Progenitor cell of endocrine pancreas (in vitro differentiated cells): Measurements from ENCODE around the gene KDM3B. TPM values are rescaled to one million over a fixed set of nuclear protein-coding genes. Genes with fewer than 3 reads are reported as not detected.

Source experiments
- DNase-seq: peaks from one replicate; pipeline ENCODE4 v3.0.0; 2021; ENCODE audit warnings: low spot score; ENCODE audit not compliant: unreplicated experiment
- H3K27ac Mint-ChIP-seq: 2 replicates; pipeline ENCODE4 v1.8.0; 2021; ENCODE audit warnings: mild to moderate bottlenecking, moderate library complexity, mixed read lengths
- H3K27me3 Mint-ChIP-seq: 2 replicates; pipeline ENCODE4 v1.8.0; 2021; ENCODE audit warnings: mixed read lengths
- H3K36me3 Mint-ChIP-seq: 2 replicates; pipeline ENCODE4 v1.8.0; 2022; ENCODE audit warnings: mixed read lengths; ENCODE audit not compliant: insufficient read depth
- H3K4me1 Mint-ChIP-seq: 2 replicates; pipeline ENCODE4 v1.8.0; 2021; ENCODE audit warnings: low read depth, mixed read lengths
- H3K4me3 Mint-ChIP-seq: 2 replicates; pipeline ENCODE4 v1.8.0; 2021; ENCODE audit warnings: low read depth, mild to moderate bottlenecking, moderate library complexity, mixed read lengths
- H3K9me3 Mint-ChIP-seq: 2 replicates; pipeline ENCODE4 v1.8.0; 2021; ENCODE audit warnings: low read depth, mixed read lengths
- total RNA-seq: library from RNA; stranded (reverse); gene quantifications from 2 replicates; pipeline ENCODE4 v1.2.1, GENCODE V29; 2021
- TF ChIP-seq, protein P1 (sequence below): fragments of 200-600 bp; sonication (generic); IDR thresholded peaks from one replicate; pipeline ENCODE4 v1.5.0; 2021; ENCODE audit warnings: antibody characterized with exemption, mild to moderate bottlenecking; ENCODE audit not compliant: unreplicated experiment

KDM3B gene
- total RNA-seq, 1 donor from 2014 or later: 126 TPM

- peaks cover 3% of the 10 kb centered on the region for H3K27me3 Mint-ChIP-seq
- H3K27ac Mint-ChIP-seq: no peak overlapping the region
- TF ChIP-seq, protein P1, sequence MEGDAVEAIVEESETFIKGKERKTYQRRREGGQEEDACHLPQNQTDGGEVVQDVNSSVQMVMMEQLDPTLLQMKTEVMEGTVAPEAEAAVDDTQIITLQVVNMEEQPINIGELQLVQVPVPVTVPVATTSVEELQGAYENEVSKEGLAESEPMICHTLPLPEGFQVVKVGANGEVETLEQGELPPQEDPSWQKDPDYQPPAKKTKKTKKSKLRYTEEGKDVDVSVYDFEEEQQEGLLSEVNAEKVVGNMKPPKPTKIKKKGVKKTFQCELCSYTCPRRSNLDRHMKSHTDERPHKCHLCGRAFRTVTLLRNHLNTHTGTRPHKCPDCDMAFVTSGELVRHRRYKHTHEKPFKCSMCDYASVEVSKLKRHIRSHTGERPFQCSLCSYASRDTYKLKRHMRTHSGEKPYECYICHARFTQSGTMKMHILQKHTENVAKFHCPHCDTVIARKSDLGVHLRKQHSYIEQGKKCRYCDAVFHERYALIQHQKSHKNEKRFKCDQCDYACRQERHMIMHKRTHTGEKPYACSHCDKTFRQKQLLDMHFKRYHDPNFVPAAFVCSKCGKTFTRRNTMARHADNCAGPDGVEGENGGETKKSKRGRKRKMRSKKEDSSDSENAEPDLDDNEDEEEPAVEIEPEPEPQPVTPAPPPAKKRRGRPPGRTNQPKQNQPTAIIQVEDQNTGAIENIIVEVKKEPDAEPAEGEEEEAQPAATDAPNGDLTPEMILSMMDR: no peak
- no peaks in the 10 kb centered on the region for H3K9me3 Mint-ChIP-seq
- H3K4me1 Mint-ChIP-seq: peaks cover 12% of the 10 kb centered on the region
- peaks cover 3% of the 10 kb centered on the region for H3K36me3 Mint-ChIP-seq
- H3K4me3 Mint-ChIP-seq: peak overlapping the region; percentile 80
- no peak for DNase-seq
These were observed 87.9 kb downstream of the KDM3B start for GRCh38 chr5:138440159-138441073.

- H3K9me3 Mint-ChIP-seq: no peaks in the 10 kb centered on the region
- no peak overlapping the region for H3K27ac Mint-ChIP-seq
- H3K4me3 Mint-ChIP-seq: no peak overlapping the region
- TF ChIP-seq, protein P1: no peak
- peaks cover 3% of the 10 kb centered on the region for H3K27me3 Mint-ChIP-seq
- peaks cover 12% of the 10 kb centered on the region for H3K4me1 Mint-ChIP-seq
- DNase-seq: no peak
- H3K36me3 Mint-ChIP-seq: no peaks in the 10 kb centered on the region
These were observed 88.7 kb downstream of the KDM3B start for GRCh38 chr5:138441221-138441620.

DNA sequence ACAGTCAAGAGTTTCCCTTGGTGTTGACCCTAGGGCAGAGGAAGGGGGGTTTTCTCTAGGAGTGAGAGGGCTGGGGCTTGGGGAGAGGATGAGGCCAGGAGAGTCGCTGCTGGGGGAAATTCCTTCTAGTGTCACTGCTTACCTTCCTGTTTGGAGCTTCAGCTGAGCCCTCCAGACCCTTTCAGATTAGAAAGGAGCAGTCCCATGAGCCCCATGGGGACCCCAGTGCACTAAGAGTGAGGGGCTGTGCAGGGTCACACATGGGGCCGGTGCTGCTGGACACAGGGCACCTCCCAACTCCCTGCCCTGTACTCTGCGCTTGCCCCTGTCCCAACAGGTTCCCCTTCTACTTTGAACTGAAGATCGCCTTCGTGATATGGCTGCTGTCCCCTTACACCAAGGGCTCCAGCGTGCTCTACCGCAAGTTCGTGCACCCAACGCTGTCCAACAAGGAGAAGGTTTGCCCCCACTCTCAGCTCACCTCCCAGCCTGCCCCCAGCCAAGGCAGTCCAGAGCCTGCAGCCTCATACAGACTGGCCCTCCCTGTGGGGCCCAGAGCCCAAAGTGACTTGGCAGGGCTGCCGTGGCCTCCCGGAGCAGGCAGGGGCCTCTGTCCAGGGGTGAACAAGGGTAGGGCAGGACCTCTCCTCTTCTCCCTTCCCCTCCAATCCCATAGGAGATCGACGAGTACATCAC is 91.7 kb downstream of the KDM3B start:
- Mint-ChIP-seq H3K4me3 (no peak overlapping the region), H3K36me3 (no peaks in the 10 kb centered on the region), H3K27ac (no peak overlapping the region), H3K9me3 (no peaks in the 10 kb centered on the region), H3K4me1 (peaks cover 8% of the 10 kb centered on the region), H3K27me3 (peaks cover 15% of the 10 kb centered on the region)
- TF ChIP-seq, protein P1: no peak
- no peak for DNase-seq

- Mint-ChIP-seq H3K27ac (no peak overlapping the region), H3K4me1 (peaks cover 4% of the 10 kb centered on the region), H3K9me3 (no peaks in the 10 kb centered on the region), H3K27me3 (peaks cover 17% of the 10 kb centered on the region), H3K4me3 (no peak overlapping the region), H3K36me3 (no peaks in the 10 kb centered on the region)
- TF ChIP-seq, protein P1: no peak
- DNase-seq: no peak
These were observed 92.5 kb downstream of the KDM3B start for GRCh38 chr5:138444774-138445546.
